NCI-H2227 treated with DMSO at 0.1 percent for 48 hours (cell line): ENCODE data around the gene FGA.
"Not testable (repeated sequence)": the region's sequence is repeated elsewhere in the genome, so short reads cannot be mapped to it uniquely, and the experiment has no call there.

Source experiments
- DNase-seq: peaks from one replicate; lab custom pipeline; 2025; lab: John Stamatoyannopoulos, UW

The FGA gene

DNA sequence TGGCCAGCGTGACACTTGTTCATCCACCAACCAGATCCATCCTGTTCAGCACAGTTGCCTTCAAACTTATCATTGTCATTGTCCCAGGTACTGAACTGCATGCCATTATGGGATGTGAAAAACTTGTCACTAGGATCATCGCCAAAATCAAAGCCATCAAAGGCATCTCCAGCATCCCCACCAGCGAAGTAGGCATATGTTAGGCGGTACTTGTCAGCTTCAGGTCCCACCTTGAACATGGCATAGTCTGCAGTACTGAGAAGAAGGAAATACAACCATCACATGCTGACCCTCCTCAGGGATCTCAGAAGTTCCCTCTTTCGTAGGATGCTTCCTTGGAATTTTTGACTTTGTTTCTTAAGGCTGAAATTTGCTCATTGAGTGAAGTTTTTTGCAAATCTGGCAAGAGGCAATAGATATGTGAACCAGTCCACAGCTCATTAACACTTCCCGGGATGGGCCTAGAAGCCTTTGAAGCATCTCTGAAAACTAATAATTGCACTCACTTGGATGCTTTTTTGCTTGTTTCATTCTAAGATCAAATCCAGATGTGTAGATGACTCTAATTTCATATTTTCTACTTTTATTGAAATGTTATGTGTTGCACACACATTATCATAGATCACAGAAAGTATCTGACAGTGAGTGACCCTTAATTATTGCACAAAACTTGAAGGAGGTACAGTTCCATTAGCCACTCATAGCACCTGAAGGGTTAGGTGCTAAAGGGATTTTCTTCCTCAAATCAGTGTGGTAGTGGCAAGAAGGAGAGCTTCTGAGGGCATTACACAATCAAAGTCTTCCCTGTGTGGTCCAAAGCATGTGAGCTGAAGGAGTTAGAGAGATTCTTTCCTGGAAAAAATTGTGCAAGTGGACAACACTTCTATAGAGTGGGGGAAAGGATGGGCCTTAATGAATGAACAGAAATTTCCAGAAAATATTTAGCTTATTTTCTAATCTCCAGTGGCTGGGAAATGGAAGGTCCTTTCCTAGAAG is 16.5 kb upstream of the FGA start:
- DNase-seq, result no peak

DNA sequence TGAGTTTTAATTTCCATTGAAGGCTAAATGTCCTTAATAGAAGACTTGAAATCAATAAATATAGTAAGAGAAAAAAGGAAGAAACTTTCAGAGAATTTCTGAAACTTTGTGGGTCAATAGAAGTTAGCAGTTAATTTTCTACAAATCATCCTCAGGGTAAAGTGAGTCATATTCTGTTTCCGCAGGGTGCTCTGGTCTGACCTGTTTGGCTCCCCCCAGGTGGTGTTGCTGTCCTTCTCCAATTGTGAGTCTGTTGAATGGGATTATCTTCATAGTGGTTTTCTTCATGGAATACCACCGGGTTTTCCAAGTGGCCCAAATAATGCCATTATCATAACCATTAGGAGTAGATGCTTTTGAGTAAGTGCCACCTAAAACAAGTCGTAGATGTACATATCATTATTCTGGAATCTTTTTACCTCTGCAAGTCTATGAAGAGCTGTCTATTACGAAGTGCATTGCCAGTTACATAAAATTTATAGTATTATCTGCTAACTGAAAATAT is 14.2 kb upstream of the FGA start:
- no peak for DNase-seq

DNA sequence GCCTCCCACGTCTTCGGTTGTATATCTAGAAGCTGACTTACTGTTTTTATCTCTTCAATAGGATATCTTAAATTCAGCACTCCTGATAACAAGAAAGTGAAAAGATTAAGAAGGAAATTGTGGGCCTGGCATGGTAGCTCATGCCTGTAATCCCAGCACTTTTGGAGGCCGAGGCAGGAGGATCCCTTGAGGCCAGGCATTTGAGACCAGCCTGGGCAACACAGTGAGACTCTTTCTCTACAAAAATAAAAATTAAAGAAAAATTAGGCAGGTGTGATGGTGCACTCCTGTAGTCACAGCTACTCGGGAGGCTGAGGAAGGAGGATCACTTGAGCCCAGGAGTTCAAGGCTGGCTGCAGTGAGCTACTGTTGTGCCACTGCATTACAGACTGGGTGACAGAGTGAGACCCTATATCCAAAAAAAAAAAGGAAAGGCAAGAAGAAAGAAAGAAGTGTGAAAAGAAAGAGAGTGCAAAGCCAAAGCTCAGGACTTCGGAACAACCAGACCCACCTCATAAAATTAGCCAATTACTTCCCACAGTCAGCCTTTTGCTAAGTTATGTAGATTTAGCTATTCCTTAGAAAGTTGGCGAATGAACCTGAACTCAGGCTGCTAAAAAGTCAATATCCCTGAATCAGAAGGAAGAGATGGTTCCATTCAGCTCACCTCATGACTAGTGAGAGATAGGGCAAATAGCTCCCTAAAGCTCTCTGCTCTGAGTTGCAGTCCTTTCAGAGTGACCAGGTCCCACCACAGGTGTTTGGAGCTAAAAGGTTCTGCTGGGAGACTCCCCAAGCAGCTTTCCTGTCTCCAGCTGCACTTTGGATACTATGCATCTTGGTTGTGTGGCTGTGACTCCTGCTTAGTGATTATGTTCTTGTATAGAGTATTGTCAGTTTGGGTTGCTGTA is 12.7 kb upstream of the FGA start:
- DNase-seq, result no peak

DNA sequence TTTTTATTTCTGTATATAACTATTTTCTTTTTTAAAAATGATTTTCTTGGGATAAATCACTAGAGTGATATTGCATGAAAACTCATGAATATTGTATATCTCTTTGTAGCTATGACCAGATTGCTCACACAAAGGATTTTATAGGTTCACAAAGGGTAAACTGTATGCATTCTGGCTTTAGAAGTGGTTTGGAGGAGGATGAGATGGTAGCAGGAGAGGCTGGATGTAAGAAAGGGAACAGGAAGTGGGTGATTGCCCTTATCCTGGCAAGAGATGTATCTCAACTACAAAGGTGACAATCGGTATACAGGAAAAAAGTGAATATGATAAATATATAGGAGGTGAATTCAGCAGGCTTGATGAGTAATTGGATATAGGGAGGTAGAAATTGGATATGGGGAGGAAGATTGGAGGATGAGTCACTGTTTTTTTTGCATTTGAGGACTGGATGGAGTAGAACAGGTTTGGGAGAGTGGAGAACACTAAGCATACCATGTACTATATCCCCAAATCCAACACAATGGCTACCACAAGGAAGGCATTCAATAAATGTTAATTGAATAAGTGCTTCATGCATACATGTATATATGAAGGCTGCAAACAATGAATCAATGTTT is 12.0 kb upstream of the FGA start:
- no peak for DNase-seq

DNA sequence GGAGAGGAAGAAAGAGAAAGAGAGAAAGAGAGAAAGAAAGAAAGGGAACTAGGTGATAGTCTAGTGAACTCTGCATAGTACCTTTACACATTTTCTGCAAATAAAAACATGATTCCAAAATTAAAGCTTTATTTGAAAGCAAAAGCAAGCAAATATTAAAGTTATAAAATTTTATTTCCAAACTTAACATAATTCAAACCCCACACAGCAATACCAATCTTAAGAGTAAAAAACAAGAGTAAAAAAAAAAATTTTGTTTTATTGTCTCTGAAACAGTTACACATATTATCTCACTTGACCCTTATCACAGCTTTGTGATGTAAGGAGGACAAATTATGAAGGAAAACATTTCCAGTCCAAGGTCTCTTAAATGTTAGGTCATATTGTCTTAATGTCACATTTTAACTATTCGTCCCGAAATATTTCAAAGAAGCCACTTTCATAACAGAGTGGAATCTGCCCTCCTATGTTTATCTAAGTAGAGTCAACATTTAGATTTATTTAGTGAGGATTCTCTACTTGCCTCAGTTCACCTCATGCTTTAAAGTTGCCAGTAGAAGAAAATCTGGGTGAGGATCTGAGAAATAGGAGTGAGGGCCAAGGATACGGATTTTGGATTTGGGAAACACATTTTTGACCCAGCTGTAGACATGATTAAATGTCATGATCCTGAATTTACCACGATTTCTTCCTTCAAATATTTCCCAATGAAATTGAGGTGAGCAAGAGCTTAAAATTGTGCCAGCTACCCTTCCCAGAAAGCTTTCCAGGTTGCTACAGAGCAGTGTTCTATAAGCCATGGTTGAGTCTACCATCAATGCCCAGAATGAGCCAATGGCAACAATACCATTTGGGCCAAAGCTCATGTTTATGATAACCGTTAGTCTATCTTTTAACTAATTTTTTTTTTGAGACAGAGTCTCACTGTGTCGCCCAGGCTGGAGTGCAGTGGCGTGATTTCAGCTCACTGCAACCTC is 7.5 kb upstream of the FGA start:
- no peak for DNase-seq

DNA sequence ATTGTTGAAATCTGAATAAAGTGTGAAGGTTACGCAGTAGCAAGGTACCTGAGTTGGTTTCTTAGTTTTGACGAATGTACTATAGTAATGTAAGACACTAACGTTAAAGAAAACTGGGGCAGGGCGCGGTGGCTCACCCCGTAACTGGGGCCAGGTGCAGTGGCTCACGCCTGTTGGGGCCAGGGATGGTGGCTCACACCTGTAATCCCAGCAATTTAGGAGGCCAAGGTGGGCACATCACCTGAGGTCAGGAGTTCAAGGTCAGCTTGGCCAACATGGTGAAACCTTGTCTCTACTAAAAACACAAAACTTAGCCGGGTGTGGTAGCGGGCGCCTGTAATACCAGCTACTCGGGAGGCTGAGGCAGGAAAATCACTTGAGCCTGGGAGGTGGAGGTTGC is 6.7 kb upstream of the FGA start:
- not testable (repeated sequence) for DNase-seq

DNA sequence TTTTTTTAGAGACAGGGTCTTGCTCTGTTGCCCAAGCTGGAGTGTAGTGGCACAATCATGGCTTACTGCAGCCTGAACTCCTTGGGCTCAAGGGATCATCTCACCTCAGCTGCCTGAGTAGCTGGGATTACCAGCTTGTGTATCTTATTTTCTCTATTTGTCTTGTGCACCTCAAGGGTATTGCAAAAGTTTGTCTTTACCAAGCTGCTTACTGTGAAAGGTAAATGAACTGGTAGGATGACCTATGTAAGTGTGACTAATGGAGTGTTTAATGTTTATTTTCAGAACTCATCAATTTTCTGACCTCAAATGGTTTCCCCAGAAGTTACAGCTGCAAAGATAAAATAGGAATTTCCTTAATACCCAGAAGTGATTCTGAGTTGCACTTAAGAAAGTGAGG is 5.3 kb upstream of the FGA start:
- no peak for DNase-seq

DNA sequence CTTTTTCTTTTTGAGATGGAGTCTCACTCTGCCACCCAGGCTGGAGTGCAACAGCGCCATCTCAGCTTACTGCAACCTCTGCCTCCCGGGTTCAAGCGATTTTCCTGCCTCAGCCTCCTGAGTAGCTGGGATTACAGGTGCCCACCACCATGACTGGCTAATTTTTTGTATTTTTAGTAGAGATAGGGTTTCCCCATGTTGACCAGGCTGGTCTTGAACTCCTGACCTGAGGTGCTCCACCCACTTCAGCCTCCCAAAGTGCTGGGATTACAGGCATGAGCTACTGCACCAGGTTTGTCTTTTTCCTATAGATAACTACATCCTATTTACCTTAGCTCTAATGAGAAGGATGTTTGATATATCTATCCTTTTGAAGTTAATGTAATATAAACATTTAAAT is 3.8 kb upstream of the FGA start:
- DNase-seq, result not testable (repeated sequence)

DNA sequence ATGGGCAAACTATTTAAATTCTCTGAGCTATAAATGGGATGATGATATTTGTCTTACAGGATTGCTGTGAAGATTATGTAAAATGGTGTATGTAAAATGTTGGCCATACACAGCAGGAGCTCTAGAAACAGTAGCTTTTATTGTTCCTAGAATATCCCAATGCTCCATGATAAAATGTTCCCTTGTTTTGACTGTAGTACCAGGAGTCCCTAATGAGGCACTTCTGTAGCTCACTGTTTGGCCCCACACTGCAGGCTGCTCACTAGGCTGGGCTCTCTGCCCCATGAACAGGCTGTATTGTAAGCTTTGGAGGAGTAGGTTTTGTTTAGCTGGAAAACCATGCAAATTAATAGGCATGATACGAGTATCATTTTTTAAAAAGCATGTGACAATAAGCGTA is 3.3 kb upstream of the FGA start:
- DNase-seq, result no peak

DNA sequence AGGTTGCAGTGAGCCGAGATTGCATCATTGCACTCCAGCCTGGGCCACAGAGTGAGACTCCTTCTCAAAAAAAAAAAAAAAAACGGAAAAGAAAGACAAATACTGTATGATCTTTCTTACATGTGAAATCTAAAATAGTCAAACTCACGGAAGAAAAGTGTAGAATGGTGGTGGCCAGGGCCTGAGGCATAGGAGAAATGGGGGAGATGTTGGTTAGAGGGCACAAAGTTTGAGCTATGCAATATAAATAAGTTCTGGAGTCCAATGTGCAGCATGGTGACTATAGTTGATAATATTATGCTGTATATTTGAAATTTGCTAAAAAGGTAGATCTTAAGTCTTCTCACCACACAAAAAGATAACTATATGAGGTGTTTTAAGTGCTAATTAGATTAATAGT is 1.3 kb upstream of the FGA start:
- no peak for DNase-seq

DNA sequence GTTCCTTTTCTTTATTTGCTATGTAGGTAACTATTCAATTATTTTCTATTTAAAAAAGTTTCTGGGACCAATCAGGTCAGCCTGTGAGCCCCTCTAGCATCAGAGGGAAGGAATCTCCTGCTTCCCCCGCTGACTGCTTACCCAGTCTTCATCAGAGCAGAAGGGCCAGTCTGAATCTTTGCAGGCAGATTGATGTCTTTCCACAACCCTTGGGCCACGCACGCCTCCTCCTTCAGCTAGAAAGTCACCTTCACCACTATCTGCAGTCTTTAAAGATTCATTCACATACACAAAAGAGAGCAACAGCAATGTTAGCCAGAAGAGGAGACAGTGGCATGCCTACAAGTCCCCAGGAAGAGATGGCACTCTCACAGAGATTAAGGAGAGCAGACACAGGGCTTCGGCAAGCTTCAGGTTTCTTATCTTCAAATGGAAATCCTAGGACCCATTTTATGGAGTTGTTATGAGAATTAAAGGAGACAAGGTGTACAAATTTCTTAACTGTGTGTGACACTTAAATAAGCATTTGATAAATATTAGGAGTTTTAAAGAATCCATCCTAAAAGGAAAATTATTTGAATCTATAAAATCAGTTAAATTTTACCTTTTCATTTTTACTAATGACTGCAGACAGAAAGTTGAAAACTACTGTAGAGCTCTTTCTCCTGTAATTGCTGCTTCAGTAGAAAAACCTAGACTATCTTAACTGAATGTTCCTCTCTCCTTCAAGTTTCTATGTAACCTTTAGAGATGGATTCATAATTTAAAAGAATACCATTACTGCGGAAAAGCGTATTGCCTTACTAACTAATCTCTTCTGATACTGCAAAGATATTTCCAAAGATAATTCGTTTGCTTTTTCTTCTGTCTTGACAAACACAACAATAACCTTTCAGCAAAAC is 995 bp downstream of the FGA start:
- no peak for DNase-seq

DNA sequence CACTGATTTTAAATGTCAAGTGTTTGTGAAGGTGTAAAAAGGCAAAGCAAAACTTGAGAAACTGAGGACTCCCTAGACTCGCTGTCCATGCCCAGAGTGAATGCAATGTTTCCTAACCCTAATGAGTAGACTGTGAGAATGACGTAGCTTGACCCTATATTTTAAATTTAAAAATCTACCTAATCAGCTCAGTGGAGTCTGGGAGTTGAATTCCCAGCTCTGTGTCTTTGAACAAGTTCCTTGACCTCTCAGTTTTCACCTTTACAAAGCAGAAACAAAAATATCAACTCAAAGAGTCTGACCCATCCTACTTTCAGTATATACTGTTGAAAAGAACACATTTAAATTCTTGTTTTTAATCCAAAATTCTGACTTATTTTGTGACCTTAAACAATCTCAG is 2.3 kb downstream of the FGA start:
- DNase-seq, result no peak

DNA sequence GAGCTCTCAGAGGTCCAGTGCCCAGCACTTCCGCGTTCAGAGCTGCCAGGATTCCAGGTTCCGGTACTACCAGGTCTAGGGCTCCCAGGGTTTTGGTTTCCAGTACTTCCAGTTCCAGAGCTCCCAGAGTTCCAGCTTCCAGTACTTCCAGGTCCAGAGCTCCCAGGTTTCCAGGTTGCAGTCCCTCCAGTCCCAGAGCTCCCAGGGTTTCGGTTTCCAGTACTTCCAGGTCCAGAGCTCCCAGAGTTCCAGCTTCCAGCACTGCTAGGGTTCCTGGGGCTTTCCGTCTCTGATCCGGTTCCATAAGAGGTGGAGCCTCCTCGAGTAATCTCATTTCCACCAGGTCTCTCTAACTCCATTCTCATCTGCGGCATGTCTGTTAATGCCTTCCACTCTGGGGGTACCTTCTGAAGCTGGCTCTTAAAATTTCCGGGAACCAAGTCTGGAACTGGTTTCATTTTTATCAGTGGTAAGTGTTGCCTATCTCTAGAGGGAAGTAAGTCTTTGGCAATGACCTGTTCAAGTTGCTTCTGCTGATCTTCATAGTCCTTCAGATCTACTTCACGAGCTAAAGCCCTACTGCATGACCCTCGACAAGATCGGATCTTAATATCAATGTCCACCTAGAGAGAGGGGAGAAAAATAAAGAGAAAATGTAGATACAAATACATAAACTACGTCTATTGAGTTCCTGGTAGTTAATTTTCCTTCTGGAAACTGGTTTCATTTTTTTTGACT is 4.1 kb downstream of the FGA start:
- no peak for DNase-seq

DNA sequence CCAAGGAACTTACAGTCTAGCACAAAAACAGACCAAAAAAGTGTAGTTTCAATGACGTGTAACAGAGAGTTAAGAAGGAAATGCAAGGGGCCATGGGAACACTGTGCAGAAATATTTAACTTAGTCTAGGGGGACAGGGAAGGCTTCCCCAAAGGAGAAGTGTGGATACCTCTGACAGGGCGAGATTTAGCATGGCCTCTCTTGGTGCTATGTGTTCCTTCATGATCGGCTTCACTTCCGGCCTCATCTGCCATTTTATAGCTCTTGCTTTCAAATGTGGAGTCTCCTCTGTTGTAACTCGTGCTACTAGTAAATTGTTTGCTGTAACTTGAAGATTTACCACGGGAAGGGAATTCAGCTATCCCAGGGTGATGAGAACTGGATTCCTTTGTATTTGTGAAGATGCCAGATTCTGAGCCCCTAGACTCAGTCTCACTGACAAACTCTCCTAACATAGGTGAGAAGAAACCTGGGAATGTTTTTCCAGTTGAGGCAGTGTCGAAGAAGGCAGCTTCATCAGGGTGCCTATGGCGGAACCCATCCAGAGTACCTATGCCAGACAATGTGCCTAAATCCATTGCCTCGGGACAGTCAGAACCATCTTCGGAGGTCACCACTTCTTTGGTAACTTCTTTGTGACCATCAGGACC is 5.0 kb downstream of the FGA start:
- no peak for DNase-seq

DNA sequence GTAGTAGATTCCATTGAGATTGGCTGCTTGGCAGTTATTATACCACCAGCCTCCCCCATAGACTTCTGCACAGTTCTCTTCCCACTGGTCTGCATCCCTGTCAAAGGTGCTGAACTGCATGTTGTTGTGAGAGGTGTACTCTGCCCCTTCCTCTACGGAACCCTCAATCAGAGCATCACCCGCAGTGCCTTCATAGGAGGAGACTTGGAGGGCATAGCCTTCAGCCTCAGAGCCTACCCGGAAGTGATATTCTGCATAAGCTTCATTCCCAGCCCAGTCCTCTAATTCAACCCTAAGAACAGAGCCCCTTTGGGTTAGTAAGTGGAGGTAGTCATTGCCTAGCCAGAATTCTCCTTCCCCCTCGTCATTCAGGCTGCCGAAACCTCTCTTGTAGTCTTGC is 6.3 kb downstream of the FGA start:
- DNase-seq, result no peak

DNA sequence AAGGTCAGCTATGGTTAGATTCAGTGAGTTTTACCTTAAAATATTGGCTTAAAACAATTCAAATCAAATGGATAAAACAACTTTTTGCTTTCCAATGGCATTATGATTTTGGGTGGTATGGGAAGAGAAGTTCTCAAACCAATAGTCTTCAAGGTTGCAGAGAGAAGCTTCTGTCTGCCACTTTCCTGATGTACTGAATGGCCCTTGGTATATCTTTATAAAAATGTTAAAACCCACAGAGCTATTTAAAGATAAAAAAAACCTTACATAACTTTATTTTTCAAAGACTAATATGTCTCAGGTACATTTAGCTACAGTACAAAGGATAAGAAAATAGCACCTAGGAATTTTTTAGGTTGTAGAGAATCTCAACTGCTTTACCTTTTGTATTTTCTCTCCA is 6.9 kb downstream of the FGA start:
- DNase-seq, result no peak

DNA sequence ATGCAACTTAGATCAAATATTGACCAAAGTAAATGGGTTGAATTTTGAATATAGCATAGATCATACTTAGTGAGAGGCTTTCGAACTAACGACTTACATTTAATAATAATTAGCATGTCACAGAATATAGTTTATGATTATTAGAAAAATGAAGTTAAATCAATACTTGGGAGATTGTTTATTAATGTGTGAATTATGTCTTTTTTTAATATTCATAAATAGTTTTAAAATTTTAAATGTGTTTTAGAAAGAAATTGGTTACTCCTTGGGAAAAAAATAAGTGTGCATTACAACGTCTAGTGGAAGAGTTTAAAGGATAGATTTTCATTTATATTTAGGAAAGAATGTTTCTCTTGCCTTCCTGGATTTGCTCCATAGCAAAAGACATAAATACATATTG is 7.3 kb downstream of the FGA start:
- DNase-seq, result no peak

DNA sequence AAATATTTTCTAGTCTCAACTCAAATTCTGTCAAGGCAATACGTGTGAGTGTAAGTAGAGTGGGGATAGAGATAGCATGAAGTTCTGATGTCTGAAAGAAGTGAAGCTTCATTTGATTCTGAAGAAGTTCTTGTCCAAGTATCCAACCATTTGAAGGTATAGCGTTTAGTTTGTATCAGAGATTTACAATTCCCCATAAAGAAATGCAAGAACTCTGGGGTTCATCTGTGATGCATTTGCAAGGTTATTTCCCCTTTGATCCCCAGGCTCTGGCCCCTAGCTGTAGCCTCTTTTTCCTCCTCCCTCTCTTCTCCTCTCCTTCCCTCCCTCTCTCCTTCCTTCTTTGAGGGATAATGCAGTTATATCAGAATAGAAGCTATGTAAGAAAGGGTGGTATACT is 7.8 kb downstream of the FGA start:
- DNase-seq, result no peak

DNA sequence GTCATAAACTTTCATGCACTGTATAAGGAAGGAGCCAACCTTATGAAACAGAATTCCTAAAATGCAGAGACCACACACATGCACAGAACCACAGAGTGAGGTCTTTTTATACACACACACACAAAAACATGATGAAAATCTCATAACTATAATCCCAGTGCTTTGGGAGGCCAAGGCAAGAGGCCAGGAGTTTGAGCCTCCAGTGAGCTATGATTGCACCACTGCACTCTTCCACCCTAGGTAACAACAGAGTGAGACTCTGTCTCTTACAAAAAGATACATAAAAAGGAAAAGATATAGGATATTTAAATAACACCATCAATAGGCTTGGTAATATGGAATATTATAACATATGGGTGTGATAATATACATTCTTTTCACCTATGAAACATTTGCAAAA is 10.6 kb downstream of the FGA start:
- no peak for DNase-seq
